HUES48 (cell line): ENCODE results near the gene TPX2.

Source experiments
- H3K27ac ChIP-seq: one replicate; pipeline ENCODE4 v1.7.0; 2013; ENCODE audit warnings: low read depth, low read length, inconsistent platforms
- H3K27me3 ChIP-seq: 2 replicates; pipeline ENCODE4 v1.6.1; 2013; ENCODE audit warnings: mild to moderate bottlenecking, low read length; ENCODE audit not compliant: control insufficient read depth, insufficient read depth
- H3K36me3 ChIP-seq: 2 replicates; pipeline ENCODE4 v1.6.1; 2013; ENCODE audit warnings: low read length; ENCODE audit not compliant: control insufficient read depth, insufficient read depth
- H3K4me1 ChIP-seq: 2 replicates; pipeline ENCODE4 v1.6.1; 2013; ENCODE audit warnings: mild to moderate bottlenecking, low read length; ENCODE audit not compliant: control insufficient read depth, insufficient read depth
- H3K4me3 ChIP-seq: 2 replicates; pipeline ENCODE4 v1.5.1; 2013; ENCODE audit warnings: mild to moderate bottlenecking, low read depth, low read length
- H3K9ac ChIP-seq: 2 replicates; pipeline ENCODE4 v1.6.1; 2013; ENCODE audit warnings: mild to moderate bottlenecking, low read depth, low read length, moderate library complexity
- H3K9me3 ChIP-seq: 2 replicates; pipeline ENCODE4 v1.6.1; 2013; ENCODE audit warnings: low read length; ENCODE audit not compliant: control insufficient read depth, insufficient read depth

TPX2 gene

GRCh38 chr20:31781945-31782344 is 42.9 kb downstream of the TPX2 start:
- Histone ChIP-seq H3K36me3 (peaks cover 93% of the 10 kb centered on the region), H3K27ac (no peak overlapping the region), H3K9ac (no peak overlapping the region), H3K4me3 (no peak overlapping the region), H3K9me3 (no peaks in the 10 kb centered on the region), H3K4me1 (peaks cover 8% of the 10 kb centered on the region), H3K27me3 (no peaks in the 10 kb centered on the region)

- Histone ChIP-seq H3K27me3 (no peaks in the 10 kb centered on the region), H3K27ac (no peak overlapping the region), H3K9me3 (no peaks in the 10 kb centered on the region), H3K36me3 (peaks cover 90% of the 10 kb centered on the region), H3K4me3 (no peak overlapping the region), H3K4me1 (peaks cover 8% of the 10 kb centered on the region), H3K9ac (no peak overlapping the region)
Measured at GRCh38 chr20:31784354-31785044, 45.4 kb downstream of the TPX2 start.

DNA sequence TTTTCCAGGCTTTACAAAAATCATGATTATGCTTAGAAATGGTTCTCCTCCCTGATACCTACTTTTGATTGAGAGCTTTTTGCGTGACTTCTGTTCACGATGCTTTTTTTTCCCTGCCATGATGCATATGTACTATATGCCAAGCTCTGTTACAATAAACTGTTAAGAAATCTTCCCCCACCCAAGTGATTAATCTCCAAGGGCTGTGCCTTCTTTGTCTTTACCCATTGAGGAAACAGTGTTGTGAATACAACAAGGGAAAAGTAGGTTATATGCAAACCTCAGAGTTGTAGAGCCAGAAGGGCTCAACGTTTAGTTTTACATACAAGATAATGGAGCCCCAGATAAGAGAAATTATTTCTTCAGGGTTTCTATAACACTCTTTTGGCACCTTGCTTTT is 46.0 kb downstream of the TPX2 start:
- Histone ChIP-seq H3K9me3 (no peaks in the 10 kb centered on the region), H3K36me3 (peaks cover 90% of the 10 kb centered on the region), H3K4me1 (peaks cover 8% of the 10 kb centered on the region), H3K4me3 (no peak overlapping the region), H3K27me3 (no peaks in the 10 kb centered on the region), H3K27ac (no peak overlapping the region), H3K9ac (no peak overlapping the region)

DNA sequence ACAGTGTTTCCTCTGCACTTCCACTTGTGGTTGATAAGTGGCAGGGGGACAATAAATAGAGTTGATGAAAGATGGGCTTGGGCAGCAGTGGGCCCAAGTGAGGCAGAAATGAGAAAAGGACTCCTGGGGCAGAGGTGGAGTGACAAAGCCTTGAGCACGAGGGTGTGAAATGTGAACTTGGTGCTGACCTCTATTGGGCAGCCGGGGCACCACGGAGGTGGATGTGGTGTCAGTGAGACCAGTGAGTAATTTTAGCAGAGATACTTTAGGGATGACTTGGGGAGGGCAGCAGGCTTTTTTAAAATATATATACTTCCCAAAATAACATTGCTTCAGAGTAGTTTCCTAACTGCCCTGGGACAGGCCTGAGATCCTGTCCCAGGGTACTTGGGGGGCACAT is 49.5 kb downstream of the TPX2 start:
- no peaks in the 10 kb centered on the region for H3K27me3 ChIP-seq
- H3K4me1 ChIP-seq: peaks cover 8% of the 10 kb centered on the region
- H3K9ac ChIP-seq: no peak overlapping the region
- peaks cover 95% of the 10 kb centered on the region for H3K36me3 ChIP-seq
- no peaks in the 10 kb centered on the region for H3K9me3 ChIP-seq
- no peak overlapping the region for H3K27ac ChIP-seq
- no peak overlapping the region for H3K4me3 ChIP-seq

- H3K27me3 ChIP-seq: no peaks in the 10 kb centered on the region
- H3K36me3 ChIP-seq: peaks cover 91% of the 10 kb centered on the region
- no peaks in the 10 kb centered on the region for H3K9me3 ChIP-seq
- no peak overlapping the region for H3K4me3 ChIP-seq
- no peaks in the 10 kb centered on the region for H3K4me1 ChIP-seq
- H3K27ac ChIP-seq: no peak overlapping the region
- no peak overlapping the region for H3K9ac ChIP-seq
Measured at GRCh38 chr20:31790401-31790800, 51.3 kb downstream of the TPX2 start.

GRCh38 chr20:31797364-31797763 is 58.3 kb downstream of the TPX2 start:
- H3K36me3 ChIP-seq: peaks cover 95% of the 10 kb centered on the region
- H3K4me1 ChIP-seq: no peaks in the 10 kb centered on the region
- H3K9ac ChIP-seq: no peak overlapping the region

DNA sequence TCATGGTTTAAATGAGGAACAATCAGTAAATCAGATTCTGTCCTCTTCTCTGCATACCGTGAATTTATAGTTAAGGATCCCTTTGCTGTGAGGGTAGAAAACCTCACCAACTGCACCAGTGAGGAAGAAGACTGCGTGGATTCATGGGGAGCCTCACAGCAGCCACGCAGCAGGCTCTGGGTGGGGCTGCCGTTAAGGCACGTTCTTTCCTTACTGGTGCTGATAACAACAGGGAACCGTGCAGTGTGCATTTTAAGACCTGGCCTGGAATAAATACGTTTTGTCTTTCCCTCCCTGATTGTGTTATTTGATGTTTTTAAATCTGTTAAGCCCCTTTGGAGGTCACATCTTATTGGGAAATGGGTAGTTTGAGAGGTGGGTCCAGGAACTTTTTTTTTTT is 62.4 kb downstream of the TPX2 start:
- no peaks in the 10 kb centered on the region for H3K9me3 ChIP-seq
- H3K9ac ChIP-seq: no peak overlapping the region
- no peak overlapping the region for H3K27ac ChIP-seq
- H3K4me3 ChIP-seq: no peak overlapping the region
- H3K4me1 ChIP-seq: no peaks in the 10 kb centered on the region
- peaks cover 87% of the 10 kb centered on the region for H3K36me3 ChIP-seq
- no peaks in the 10 kb centered on the region for H3K27me3 ChIP-seq

More at GRCh38 chr20:31797364-31797763, 58.3 kb downstream of the TPX2 start:
- Histone ChIP-seq H3K4me3 (no peak overlapping the region), H3K27ac (no peak overlapping the region), H3K27me3 (no peaks in the 10 kb centered on the region), H3K9me3 (no peaks in the 10 kb centered on the region)

GRCh38 chr20:31803552-31804291 is 64.6 kb downstream of the TPX2 start:
- Histone ChIP-seq H3K4me3 (no peak overlapping the region), H3K36me3 (peaks cover 73% of the 10 kb centered on the region), H3K9ac (no peak overlapping the region), H3K27ac (no peak overlapping the region), H3K27me3 (no peaks in the 10 kb centered on the region), H3K9me3 (no peaks in the 10 kb centered on the region), H3K4me1 (no peaks in the 10 kb centered on the region)

DNA sequence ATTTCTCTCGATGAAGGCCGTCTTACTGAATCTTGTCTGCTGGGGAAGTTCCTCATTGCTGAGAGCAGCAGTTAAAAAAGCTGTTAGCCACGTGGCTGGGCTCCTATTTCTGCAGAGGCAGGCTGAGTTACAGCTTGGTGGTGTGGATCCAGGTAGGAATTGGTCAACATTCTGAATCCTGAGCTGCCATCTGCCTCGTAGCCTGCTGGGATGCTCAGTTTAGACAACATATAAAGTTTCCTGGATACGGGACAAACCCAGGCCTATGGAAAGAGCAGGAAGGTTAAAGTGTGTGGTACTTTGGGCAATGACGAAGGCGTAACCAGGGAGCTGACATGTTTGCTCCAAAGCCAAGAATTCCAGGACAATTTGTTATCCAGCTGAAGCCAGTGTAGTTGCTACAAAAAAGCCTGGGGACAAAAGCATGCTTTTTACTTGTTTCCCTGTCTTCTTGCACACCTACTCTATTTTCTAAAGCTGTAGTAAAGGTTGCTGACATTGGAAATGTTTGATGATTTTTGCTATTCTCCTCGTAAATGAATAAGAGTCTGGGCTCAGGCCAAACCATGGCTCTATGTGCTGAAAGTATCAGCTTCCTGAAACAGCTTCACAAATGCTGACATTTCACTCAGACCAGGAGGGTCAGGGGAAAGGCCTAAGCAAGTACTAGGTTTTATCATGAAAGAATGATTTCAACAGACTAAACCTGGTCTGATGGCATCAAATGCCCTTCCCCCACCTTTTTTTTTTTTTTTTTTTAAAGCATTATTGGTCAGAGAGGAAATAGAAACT is 67.7 kb downstream of the TPX2 start:
- Histone ChIP-seq H3K4me3 (no peak overlapping the region), H3K27me3 (no peaks in the 10 kb centered on the region), H3K9me3 (no peaks in the 10 kb centered on the region), H3K4me1 (no peaks in the 10 kb centered on the region), H3K27ac (no peak overlapping the region), H3K9ac (no peak overlapping the region), H3K36me3 (peaks cover 43% of the 10 kb centered on the region)

DNA sequence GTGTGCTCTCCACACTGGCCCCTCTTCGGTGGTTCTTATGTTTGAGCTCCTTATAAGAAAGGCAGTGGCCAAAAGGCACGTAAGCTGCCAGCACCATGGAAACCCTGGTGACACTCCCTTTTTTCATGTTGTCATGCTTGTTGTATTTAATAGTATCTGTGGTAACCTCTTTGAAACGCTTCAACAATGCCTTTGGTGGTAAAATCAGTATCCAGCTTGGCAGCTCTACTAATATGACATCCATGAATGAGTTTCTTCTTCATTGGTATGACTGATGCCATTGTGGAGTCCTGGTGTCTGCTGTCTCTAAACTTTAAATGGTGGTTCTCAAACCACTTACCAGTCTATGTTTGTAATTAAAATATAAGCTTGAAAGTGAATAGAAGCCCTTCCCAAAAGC is 69.4 kb downstream of the TPX2 start:
- no peak overlapping the region for H3K4me3 ChIP-seq
- no peaks in the 10 kb centered on the region for H3K9me3 ChIP-seq
- no peaks in the 10 kb centered on the region for H3K4me1 ChIP-seq
- H3K27me3 ChIP-seq: no peaks in the 10 kb centered on the region
- peaks cover 26% of the 10 kb centered on the region for H3K36me3 ChIP-seq
- no peak overlapping the region for H3K9ac ChIP-seq
- no peak overlapping the region for H3K27ac ChIP-seq

DNA sequence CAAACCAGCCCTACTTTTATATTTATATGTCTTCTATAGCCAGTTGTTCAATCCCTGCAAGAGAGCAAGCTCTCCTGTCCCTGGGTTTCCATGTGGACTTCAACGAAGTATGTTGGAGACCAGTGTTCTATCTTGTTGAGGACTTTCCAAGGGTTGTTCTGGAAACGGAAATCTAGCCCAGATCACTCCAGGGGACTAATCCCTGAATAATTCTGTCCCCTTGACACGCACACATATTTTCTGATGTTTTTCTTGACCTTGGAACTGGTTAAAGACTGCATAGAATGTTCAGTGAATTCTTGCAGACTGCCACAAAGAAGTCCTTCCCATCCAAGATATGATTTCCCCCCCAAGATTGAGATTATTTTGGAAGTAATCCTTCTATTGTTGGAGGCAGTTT is 70.6 kb downstream of the TPX2 start:
- H3K4me1 ChIP-seq: no peaks in the 10 kb centered on the region
- no peaks in the 10 kb centered on the region for H3K27me3 ChIP-seq
- H3K27ac ChIP-seq: no peak overlapping the region
- H3K4me3 ChIP-seq: no peak overlapping the region
- no peak overlapping the region for H3K9ac ChIP-seq
- no peaks in the 10 kb centered on the region for H3K9me3 ChIP-seq
- peaks cover 19% of the 10 kb centered on the region for H3K36me3 ChIP-seq
